ENCODE measurements around the gene KLHL26. TPM values are rescaled to one million over a fixed set of nuclear protein-coding genes. Genes with fewer than 3 reads are reported as not detected.

Gene KLHL26
- total RNA-seq, 1 experiment from 2014 or later, result 17.1 TPM

DNA sequence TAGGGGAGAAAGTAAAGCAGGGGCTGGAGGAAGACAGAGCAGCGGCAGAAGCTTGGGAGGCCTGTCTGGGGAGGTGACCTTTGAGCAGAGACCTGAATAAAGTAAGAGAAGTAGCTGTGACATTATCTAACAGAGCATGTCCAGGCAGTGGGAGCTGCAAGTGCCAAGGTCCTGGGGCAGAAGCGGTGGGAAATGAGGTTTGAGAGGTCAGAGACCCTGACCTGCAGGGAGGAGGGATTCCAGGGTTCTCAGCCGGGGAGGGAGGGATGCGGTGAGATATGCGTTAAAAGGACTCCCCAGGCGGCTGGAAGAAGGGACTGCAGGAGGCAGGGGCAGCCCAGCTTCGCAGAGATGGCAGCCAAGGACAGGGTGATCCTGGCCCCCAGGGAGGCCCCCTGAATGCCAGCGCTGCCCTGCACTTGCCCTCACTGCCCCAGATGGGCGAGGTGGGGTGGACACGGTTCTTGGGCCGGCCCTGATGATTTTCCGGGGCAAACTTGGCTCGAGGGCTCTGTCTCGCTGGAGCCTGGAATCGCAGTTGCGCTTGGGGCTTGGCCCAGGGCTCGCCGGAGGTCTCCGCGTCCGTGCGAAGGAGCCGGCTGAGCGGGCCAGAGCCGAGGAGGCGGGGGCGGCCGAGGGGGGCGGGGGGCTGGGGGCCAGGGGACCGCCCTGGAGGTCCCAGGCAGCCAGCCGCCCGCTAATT lies 33.4 kb upstream of the KLHL26 start:
- no peak for DNase-seq (ENCODE audit: low read depth, low spot score)
- Histone ChIP-seq H3K9me2 (ENCODE audit: insufficient read depth) (no peaks in the 10 kb centered on the region), H3K79me2 (ENCODE audit: insufficient read depth, low read length) (no peaks in the 10 kb centered on the region), H4K20me1 (ENCODE audit: insufficient read depth) (no peaks in the 10 kb centered on the region), H3K4me3 (replicated peaks in 1 of 2; ENCODE audit: low read depth in 1 of 2, low read length in 2 of 2) (no peak overlapping the region), H3K9me3 (ENCODE audit: control insufficient read depth in 1 of 2, insufficient read depth in 1 of 2, low read depth in 1 of 2, low read length in 2 of 2) (no peaks in the 10 kb centered on the region), H3K36me3 (ENCODE audit: control insufficient read depth in 1 of 2, insufficient read depth in 2 of 2, low read length in 2 of 2) (no peaks in the 10 kb centered on the region), H2AFZ (ENCODE audit: low read depth, low read length, poor library complexity, severe bottlenecking) (no peak overlapping the region), H3K4me2 (ENCODE audit: low read length) (no peak overlapping the region), H3K4me1 (ENCODE audit: control insufficient read depth in 1 of 2, insufficient read depth in 2 of 2, low read length in 2 of 2) (peaks cover 15 to 17% of the 10 kb centered on the region in 2 experiments), H3K27me3 (ENCODE audit: insufficient read depth, low read length) (peaks cover 4% of the 10 kb centered on the region; the same call in 1 of the 2 replicates), H3K9ac (ENCODE audit: low read length) (no peak overlapping the region), H3K27ac (ENCODE audit: low read depth, low read length) (peak overlapping the region; percentile 17; the same call in 1 of the 2 replicates)
- ChIA-PET RAD21 (ENCODE audit: low non-redundant PET in 1 of 2, low total read pairs in 2 of 2, uncharacterized antibody in 2 of 2, unreplicated experiment in 2 of 2) (no interaction called here), CTCF (interaction anchor here (1.4 kb wide), 1 partner anchor 9 kb away, joined by 4 read pairs; no protein-coding TSS in a partner anchor), POLR2A (no interaction called here)
- BruUV-seq (replicated peaks), result no TSS peak
- intact Hi-C loops (cut with micrococcal nuclease), result no loop called here
- ATAC-seq, result no peak
- TF ChIP-seq TCF7L2 (IDR thresholded peaks at IDR 0.05; ENCODE audit: borderline replicate concordance, extremely low read depth, insufficient read depth, insufficient read length), result no peak
- TF ChIP-seq ELF1 (IDR thresholded peaks at IDR 0.05; ENCODE audit: borderline replicate concordance, low read depth), result no peak
- no peak for TF ChIP-seq CBX3 (IDR thresholded peaks at IDR 0.05; ENCODE audit: low read depth)
- no peak for TF ChIP-seq FOSL1 (IDR thresholded peaks at IDR 0.05; ENCODE audit: low read depth)
- no peak for TF ChIP-seq ZFX (IDR thresholded peaks at IDR 0.05)
- TF ChIP-seq, protein P1, sequence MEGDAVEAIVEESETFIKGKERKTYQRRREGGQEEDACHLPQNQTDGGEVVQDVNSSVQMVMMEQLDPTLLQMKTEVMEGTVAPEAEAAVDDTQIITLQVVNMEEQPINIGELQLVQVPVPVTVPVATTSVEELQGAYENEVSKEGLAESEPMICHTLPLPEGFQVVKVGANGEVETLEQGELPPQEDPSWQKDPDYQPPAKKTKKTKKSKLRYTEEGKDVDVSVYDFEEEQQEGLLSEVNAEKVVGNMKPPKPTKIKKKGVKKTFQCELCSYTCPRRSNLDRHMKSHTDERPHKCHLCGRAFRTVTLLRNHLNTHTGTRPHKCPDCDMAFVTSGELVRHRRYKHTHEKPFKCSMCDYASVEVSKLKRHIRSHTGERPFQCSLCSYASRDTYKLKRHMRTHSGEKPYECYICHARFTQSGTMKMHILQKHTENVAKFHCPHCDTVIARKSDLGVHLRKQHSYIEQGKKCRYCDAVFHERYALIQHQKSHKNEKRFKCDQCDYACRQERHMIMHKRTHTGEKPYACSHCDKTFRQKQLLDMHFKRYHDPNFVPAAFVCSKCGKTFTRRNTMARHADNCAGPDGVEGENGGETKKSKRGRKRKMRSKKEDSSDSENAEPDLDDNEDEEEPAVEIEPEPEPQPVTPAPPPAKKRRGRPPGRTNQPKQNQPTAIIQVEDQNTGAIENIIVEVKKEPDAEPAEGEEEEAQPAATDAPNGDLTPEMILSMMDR (IDR thresholded peaks at IDR 0.05 in 2 of 3, conservative IDR thresholded peaks at IDR 0.05 in 1 of 3; ENCODE audit: borderline replicate concordance in 1 of 3, insufficient read depth in 1 of 3, low read depth in 2 of 3, low read length in 2 of 3), result no peak
- TF ChIP-seq JUND (IDR thresholded peaks at IDR 0.05), result no peak

Data from HCT116 (cell line).